T-helper 2 cell treated with Interferon-gamma antibody and Interleukin-4, amounts not matched to agents 5 μg/mL and 100 μg/mL, for 36 hours (primary cell): Measurements from ENCODE around the gene MROH7.

Experiments used
- DNase-seq: peaks from one replicate; pipeline ENCODE4 v3.0.0; 2021; ENCODE audit warnings: low spot score
- H3K27ac Mint-ChIP-seq: one replicate; pipeline ENCODE4 v1.8.0; 2021; ENCODE audit warnings: mild to moderate bottlenecking, mixed read lengths
- H3K27me3 Mint-ChIP-seq: one replicate; pipeline ENCODE4 v1.8.0; 2021; ENCODE audit warnings: low read depth, mixed read lengths
- H3K36me3 Mint-ChIP-seq: one replicate; pipeline ENCODE4 v1.8.0; 2021; ENCODE audit warnings: low read depth, mixed read lengths
- H3K4me1 Mint-ChIP-seq: one replicate; pipeline ENCODE4 v1.8.0; 2021; ENCODE audit warnings: low read depth, mixed read lengths
- H3K4me3 Mint-ChIP-seq: one replicate; pipeline ENCODE4 v1.8.0; 2022; ENCODE audit warnings: mild to moderate bottlenecking, moderate library complexity, mixed read lengths
- H3K9me3 Mint-ChIP-seq: one replicate; pipeline ENCODE4 v1.8.0; 2021; ENCODE audit warnings: mixed read lengths

MROH7 gene

DNA sequence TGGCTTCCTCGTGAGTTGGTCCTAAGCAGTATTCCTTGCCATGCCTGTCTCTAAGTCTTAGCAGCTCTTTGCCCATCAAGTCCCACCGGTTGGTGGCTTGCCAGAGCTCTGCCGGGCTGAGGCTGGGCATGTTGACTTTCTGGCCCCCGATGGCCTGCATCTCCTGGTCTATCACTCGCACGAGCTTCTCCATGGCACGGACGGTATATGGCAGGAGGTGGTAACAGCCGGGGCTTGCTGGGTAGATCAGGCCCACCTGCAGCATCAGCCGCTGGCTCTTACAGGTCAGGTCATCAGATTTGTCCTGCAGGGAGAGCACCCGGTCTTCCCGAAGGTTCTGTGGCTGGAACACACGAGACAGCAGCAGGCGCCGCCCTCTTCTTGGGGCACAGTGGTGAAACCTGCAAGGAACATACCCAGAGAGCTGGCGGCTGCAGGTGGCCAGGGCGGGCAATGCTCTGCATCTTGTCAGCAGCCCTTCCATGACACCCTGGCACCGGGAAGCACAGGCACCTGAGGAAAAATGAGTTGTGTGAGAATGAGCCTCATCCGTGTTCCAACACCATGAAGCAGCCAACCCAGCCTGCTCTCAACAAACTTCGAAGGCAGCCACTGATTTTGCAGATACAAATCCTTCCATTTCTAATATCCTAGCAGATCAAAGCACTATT, 117.2 kb downstream of the MROH7 start:
- no peak for DNase-seq
- H3K4me3 Mint-ChIP-seq = no peak overlapping the region
- H3K27me3 Mint-ChIP-seq = no peaks in the 10 kb centered on the region
- no peaks in the 10 kb centered on the region for H3K9me3 Mint-ChIP-seq
- H3K4me1 Mint-ChIP-seq = peaks cover 9% of the 10 kb centered on the region
- H3K36me3 Mint-ChIP-seq = peaks cover 4% of the 10 kb centered on the region
- H3K27ac Mint-ChIP-seq = no peak overlapping the region
